GM06990 (cell line): Measurements from ENCODE around the gene AHRR.

Experiments
- DNase-seq: peaks from one replicate; pipeline ENCODE4 v3.0.0-alpha.2; 2011; ENCODE audit not compliant: insufficient read length; ENCODE audit errors: extremely low read depth
- H3K27me3 ChIP-seq: replicated peaks from 2 replicates; pipeline ENCODE4 v1.6.0; 2011; ENCODE audit warnings: low read length; ENCODE audit not compliant: control insufficient read depth, insufficient read depth
- H3K36me3 ChIP-seq: 2 replicates; pipeline ENCODE4 v1.5.1; 2011; ENCODE audit warnings: low read length; ENCODE audit not compliant: control insufficient read depth, insufficient read depth
- H3K4me3 ChIP-seq: replicated peaks from 2 replicates; pipeline ENCODE4 v1.5.1; 2011; ENCODE audit warnings: low read depth, mild to moderate bottlenecking, control low read depth, low read length
- TF ChIP-seq, protein P1 (sequence below): IDR thresholded peaks from 2 replicates; pipeline ENCODE4 v1.5.1; 2011; ENCODE audit warnings: low read length, control low read depth, mild to moderate bottlenecking, inconsistent platforms; ENCODE audit not compliant: insufficient read depth, poor library complexity, severe bottlenecking

AHRR gene

DNA sequence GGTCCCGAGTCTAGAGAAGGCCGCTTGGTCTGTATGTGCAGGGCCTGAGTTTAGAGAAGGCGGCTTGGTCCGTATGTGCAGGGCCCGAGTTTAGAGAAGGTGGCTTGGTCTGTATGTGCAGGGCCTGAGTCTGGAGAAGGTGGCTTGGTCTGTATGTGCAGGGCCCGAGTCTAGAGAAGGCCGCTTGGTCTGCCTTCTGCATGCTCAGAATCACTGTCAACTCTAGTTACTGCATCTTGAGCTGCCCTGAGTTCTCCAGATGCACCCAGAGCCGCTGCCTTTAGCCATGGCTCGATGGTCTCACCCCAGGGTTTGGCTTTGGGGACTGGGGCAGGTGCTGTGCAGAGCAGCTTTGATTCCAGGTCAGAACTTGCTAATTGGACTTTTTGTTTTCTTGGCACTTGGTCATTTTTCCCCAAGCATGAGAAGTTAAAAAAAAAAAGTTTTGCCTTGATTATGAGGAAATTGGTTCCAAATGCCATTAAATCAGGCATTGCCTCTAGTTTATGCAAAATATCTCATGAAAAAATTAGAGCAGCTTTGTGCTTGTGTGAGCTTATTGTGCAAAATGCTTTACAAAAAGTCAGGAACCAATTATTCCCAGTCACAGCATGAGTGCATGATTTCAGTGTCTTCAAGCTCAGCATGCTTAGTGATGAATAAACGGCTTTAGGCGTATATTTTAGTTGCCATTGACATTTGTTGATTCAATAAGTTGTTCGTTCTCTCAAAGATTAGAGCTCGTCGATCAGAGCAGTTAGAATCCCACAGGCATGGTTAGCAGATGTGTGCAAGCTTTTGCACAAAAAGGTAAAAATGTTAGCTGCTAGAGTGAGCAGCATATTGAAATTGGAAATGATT, 96.0 kb downstream of the AHRR start:
- no peak for DNase-seq
- H3K4me3 ChIP-seq: no peak overlapping the region
- TF ChIP-seq, protein P1, sequence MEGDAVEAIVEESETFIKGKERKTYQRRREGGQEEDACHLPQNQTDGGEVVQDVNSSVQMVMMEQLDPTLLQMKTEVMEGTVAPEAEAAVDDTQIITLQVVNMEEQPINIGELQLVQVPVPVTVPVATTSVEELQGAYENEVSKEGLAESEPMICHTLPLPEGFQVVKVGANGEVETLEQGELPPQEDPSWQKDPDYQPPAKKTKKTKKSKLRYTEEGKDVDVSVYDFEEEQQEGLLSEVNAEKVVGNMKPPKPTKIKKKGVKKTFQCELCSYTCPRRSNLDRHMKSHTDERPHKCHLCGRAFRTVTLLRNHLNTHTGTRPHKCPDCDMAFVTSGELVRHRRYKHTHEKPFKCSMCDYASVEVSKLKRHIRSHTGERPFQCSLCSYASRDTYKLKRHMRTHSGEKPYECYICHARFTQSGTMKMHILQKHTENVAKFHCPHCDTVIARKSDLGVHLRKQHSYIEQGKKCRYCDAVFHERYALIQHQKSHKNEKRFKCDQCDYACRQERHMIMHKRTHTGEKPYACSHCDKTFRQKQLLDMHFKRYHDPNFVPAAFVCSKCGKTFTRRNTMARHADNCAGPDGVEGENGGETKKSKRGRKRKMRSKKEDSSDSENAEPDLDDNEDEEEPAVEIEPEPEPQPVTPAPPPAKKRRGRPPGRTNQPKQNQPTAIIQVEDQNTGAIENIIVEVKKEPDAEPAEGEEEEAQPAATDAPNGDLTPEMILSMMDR: no peak
- H3K36me3 ChIP-seq: peaks cover 29% of the 10 kb centered on the region
- H3K27me3 ChIP-seq: no peaks in the 10 kb centered on the region

DNA sequence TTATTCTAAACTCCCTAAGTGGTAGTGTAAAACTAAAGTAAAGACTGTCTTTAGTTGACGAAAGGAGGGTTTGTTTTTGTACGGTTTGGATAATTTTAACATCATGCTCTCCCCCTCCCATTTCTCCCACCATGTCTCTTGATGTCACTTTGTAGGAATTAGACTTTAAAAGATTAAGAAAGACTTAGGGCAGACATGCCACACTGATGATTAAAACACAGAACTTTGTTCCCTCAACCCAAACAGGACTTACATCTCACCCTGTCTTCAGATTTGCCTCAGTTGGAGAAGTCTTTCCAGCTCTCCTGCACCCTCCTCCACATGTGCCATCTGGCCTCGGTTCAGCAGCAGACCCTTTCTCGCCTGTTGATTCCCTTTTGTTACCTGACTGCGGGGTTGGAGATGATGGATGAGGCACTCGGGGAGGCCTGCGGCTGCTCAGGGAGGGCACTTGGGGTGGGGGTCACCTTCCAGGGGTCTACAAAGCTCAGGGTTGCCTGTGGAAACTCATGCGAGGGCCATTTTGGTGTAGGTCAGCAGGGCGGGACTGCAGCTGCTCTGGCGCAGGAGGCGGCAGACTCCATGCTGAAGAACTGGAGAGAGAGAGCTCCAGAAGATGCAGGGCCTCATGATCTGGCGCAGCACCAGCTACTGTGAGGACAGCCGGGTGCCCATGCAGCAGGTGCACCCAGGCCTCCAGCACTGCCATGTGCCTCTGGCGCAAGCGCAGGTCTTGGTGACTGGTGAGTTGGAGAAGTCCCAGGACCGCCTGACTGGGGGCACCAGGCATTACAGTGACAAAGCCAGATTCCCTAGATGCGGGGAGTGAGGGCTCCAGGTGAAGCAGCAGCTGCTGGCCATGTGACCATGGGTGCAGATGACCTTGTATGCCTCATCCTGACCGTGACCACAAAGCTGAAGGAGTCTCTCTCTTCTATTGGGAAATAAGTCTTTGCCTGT, 96.9 kb downstream of the AHRR start:
- TF ChIP-seq, protein P1: no peak
- Histone ChIP-seq H3K27me3 (no peaks in the 10 kb centered on the region), H3K4me3 (no peak overlapping the region), H3K36me3 (peaks cover 34% of the 10 kb centered on the region)
- DNase-seq: no peak

DNA sequence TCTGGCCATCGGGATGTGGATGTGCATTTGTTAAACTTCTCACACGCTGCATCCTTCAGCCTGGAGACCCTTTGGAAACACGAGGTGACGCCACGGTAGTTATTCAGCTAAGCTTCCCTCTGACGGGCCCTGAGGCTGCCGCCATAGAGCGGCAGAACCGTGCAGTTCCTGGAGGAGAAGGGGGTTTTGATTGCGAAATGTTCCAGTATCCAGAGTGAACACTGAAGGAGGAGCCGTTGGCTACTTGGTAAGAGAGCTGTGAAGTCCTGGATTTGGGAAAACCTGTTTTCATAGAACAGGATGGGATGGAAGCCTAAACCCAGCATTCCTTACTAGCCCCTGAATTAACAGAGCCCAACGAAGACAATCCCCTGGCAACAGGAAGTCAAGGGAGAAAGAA, 98.5 kb downstream of the AHRR start:
- H3K36me3 ChIP-seq: peaks cover 29% of the 10 kb centered on the region
- TF ChIP-seq, protein P1: no peak
- H3K27me3 ChIP-seq: no peaks in the 10 kb centered on the region
- DNase-seq: no peak
- no peak overlapping the region for H3K4me3 ChIP-seq

DNA sequence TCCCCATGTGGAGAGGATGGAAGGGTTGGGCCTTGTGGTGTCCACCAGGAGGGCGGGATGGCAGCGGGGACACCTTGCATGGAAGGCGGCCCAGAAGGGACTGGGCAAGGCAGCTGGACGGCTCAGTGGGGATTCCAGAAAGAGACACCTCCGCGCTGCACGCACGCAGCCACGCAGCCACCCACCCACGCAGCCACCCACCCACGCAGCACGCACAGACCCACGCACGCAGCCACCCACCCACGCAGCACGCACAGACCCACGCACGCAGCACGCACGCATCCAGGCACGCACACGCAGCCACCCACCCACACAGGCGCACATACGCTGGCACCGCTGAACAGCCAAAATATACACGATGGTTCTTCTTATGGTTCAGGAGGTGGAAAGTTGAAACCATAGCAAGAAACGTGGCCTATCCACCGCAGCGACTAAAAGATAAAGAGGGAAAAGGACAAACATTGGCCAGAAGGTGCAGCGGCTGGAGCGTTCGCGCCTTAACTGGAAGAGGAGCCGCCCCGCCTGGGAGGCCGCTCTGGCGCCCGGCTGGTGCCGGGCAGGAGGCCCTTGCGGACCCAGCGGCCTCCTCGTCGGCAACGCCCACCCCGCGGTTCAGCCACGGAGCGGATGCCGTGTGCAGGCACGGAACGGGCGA, 99.2 kb downstream of the AHRR start:
- TF ChIP-seq, protein P1: no peak
- H3K36me3 ChIP-seq: peaks cover 27% of the 10 kb centered on the region
- H3K4me3 ChIP-seq: no peak overlapping the region
- DNase-seq: no peak
- no peaks in the 10 kb centered on the region for H3K27me3 ChIP-seq

DNA sequence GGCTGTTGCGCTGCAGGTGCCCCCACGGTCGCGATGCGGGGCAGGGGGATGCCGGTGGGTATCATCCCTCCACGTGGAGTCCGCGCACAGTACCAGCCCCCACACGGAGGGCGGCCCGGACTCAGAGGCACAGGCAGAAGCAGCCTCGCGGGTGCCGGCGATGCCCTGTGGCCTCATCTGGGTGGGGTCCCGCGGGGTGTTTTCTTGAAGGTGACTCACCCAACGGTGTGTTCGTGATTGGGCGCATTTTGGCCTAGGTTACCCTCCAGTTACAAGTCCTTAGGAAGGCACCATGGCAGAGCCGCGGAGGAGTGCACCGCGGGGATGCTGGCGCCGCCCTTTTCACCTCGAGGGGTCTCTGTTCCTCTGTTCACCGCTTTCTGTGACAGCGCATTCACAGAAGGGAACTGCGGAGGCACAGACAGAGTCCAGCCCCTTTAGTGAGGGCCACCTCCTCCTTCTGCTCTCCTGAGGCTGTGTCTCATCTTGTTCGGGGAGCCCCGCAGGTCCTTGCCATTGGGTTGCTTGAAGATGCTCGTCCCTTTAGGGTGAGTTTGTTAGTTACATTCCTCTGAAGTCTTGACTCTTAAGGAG, 99.9 kb downstream of the AHRR start:
- TF ChIP-seq, protein P1: no peak

More for the DNA sequence above, 99.9 kb downstream of the AHRR start:
- Histone ChIP-seq H3K36me3 (peaks cover 22% of the 10 kb centered on the region), H3K4me3 (no peak overlapping the region), H3K27me3 (no peaks in the 10 kb centered on the region)
- DNase-seq: no peak
